Renal cortex interstitium (tissue), 11 donors: Measurements from ENCODE around the gene NTM. TPM values are rescaled to one million over a fixed set of nuclear protein-coding genes. Genes with fewer than 3 reads are reported as not detected.
"Not testable (repeated sequence)": the region's sequence is repeated elsewhere in the genome, so short reads cannot be mapped to it uniquely, and the experiment has no call there.

Experiments
- DNase-seq, 11 donors: peaks; one replicate each; pipeline ENCODE4 v3.0.0-alpha.2; 2013; ENCODE audit warnings: low read depth in 9 of 11, low spot score in 4 of 11; ENCODE audit errors: extremely low read depth in 1 of 11
- polyA plus RNA-seq, 3 donors: library from polyadenylated mRNA; unstranded; fragments of 120-200 nt; gene quantifications; one replicate each; pipeline ENCODE4 v1.2.1, GENCODE V29; 2013; ENCODE audit not compliant: insufficient read length in 3 of 3

Gene NTM
- polyA plus RNA-seq, 3 donors: 40.5 to 45.1 (median 43.9) TPM

- no peak for DNase-seq
Observed at GRCh38 chr11:132346558-132347148, 976.2 kb downstream of the NTM start.

GRCh38 chr11:132347156-132348090, 977.0 kb downstream of the NTM start:
- no peak for DNase-seq

- no peak for DNase-seq
Observed at GRCh38 chr11:132349811-132350733, 979.7 kb downstream of the NTM start.

DNA sequence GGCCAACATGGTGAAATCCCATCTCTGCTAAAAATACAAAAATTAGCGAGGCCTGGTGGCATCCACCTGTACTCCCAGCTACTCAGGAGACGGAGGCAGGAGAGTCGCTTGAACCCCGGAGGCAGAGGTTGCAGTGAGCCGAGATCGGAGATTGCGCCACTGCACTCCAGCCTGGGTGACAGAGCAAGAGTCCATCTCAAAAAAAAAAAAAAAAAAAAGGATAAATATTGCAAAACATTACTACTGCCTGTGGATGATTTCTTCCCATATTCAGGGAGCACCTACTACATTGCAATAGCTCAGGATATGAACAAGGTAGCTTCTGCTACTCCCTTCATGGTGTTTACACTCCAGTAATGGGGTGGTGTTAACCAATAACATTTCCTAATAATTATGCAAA, 980.6 kb downstream of the NTM start:
- DNase-seq: no peak

- no peak for DNase-seq
Observed at GRCh38 chr11:132352497-132352896, 982.1 kb downstream of the NTM start.

GRCh38 chr11:132353255-132353654, 982.8 kb downstream of the NTM start:
- no peak for DNase-seq

- no peak for DNase-seq
Observed at GRCh38 chr11:132357811-132358572, 987.6 kb downstream of the NTM start.

- DNase-seq: no peak
Observed at GRCh38 chr11:132358573-132358953, 988.1 kb downstream of the NTM start.

DNA sequence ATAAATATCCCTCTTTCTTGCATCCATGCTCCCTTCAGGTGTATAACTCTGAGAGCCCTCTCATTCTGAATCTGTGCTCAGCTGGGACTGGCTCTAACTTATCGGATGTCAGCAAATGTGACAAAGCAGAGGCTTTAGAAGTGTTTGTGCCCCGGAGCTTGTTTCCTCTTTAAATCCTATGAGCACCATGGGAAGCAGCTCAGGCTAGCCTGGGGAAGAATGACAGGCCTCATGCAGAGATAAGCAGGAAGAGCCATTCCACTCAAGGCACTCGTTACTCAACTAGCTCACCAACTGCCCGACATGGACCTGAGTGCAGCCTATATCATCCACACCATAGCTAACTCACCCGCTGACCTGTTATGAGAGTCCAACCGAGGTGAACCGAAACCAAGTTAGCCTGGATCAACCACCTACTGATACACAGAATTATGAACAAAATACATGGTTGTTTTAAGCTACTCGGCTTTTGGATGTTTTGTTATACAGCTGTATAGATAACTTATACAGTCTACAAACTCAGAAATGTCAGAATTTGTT, 990.7 kb downstream of the NTM start:
- no peak for DNase-seq

DNA sequence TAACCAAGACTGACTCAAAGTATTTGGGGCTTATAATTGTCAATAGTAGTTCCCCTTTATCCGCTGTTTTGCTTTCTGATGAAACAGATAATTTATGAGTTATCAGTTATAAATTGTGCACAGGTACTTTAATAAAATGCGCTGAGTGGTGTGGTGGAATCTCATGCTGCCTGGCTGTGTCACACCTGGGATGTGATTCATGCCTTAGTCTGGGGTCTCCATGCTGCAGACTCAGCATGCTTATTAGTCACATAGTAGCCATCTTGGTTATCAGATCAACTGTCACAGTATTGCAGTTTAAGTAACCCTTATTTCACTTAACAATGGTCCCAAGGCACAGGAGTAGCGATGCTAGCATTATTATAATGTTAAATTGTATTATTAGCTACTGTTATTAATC, 995.2 kb downstream of the NTM start:
- no peak for DNase-seq

DNA sequence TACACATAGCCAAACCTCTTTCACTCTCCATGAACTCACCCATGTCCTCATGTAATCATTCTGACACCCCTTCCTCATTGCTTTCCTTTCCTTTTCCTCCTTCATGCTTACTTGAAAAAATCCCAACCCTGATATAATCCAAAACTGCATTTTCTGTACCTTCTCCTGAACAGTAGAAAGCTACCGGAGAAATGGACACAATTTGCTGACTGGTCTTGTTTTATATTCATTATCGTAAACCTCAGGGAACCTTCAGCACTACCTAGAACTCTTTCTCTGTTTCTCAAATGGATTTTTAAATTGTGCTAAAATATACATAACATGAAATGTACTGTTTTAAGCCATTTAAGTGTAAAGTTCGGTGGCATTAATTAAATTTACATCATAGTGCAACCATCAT, 996.9 kb downstream of the NTM start:
- no peak for DNase-seq

DNA sequence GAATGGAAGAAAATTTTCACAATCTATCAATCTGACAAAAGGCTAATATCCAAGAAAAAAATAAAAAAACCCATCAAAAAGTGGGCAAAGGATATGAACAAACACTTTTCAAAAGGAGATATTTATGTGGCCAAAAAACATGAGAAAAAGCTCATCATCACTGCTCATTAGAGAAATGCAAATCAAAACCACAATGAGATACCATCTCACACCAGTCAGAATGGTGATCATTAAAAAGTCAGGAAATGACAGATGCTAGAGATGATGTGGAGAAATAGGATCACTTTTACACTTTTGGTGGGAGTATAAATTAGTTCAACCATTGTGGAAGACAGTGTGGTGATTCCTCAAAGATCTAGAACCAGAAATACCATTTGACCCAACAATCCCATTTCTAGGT, 999.7 kb downstream of the NTM start:
- DNase-seq: not testable (repeated sequence)

DNA sequence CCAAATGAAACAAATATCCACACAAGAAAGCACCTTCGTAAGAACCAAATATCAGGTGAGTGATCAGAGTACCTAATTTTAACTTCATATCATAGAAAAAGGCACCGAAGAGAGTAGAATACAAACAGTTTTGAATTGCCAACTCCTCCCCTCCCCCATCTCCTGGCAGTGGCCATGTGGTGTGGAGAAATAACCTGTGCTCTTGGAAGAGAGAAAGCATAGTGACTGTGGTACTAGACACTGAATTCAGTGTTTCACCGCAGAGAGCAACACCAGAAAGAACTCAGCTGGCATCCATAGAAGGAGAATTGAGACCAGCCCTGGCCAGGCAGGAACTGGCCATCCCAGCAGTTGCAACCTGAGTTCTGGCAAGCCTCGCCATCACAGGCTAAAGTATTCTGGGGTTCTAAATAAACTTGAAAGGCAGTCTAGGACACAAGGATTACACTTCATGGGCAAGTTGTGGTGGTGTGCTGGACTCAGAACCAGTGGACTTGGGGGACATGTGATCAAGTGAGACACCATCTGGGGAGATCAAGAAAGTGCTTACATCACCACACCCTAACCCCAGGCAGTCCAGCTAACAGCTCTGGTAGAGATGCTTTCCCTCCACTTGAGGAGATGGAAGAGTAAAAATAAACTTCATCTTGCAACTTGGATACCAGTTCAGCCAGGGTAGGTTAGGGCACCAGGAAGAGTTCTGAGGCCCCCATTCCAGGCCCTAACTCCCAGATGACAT, 1003.2 kb downstream of the NTM start:
- no peak for DNase-seq

DNA sequence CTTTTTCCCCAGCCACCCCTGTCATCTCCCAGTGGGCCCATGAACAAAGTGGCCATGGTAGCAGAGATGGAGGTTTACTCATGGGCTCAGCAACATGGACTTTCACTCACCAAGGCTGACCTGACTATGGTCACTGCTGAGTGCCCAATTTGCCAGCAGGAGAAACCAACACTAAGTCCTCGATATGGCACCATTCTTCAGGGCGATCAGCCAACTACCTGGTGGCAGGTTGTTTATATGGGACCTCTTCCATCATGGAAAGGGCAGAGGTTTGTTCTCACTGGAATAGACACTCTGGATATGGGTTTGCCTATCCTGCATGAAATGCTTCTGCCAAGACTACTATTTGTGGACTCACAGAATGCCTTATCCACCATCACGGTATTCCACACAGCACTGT, 1009.1 kb downstream of the NTM start:
- DNase-seq: no peak
